ENCODE measurements around the gene GMPPA. TPM values are rescaled to one million over a fixed set of nuclear protein-coding genes. Genes with fewer than 3 reads are reported as not detected.

GMPPA gene
- total RNA-seq, 1 donor from 2014 or later = 23.2 TPM

GRCh38 chr2:219459460-219460311 is 39.0 kb upstream of the GMPPA start:
- Mint-ChIP-seq H3K4me3 (ENCODE audit: unreplicated experiment) (peak overlapping the region; percentile 65), H3K9me3 (ENCODE audit: unreplicated experiment) (peaks cover 3% of the 10 kb centered on the region), H3K27ac (ENCODE audit: unreplicated experiment) (peak overlapping the region; percentile 96), H3K27me3 (ENCODE audit: unreplicated experiment) (peaks cover 5% of the 10 kb centered on the region), H3K4me1 (ENCODE audit: low read depth, unreplicated experiment) (peaks cover 19% of the 10 kb centered on the region), H3K36me3 (ENCODE audit: unreplicated experiment) (no peaks in the 10 kb centered on the region)
- peak; percentile 86 for DNase-seq
- TF ChIP-seq, protein P1, sequence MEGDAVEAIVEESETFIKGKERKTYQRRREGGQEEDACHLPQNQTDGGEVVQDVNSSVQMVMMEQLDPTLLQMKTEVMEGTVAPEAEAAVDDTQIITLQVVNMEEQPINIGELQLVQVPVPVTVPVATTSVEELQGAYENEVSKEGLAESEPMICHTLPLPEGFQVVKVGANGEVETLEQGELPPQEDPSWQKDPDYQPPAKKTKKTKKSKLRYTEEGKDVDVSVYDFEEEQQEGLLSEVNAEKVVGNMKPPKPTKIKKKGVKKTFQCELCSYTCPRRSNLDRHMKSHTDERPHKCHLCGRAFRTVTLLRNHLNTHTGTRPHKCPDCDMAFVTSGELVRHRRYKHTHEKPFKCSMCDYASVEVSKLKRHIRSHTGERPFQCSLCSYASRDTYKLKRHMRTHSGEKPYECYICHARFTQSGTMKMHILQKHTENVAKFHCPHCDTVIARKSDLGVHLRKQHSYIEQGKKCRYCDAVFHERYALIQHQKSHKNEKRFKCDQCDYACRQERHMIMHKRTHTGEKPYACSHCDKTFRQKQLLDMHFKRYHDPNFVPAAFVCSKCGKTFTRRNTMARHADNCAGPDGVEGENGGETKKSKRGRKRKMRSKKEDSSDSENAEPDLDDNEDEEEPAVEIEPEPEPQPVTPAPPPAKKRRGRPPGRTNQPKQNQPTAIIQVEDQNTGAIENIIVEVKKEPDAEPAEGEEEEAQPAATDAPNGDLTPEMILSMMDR (IDR thresholded peaks at IDR 0.05; ENCODE audit: partially characterized antibody, unreplicated experiment) = peak; percentile 93

DNA sequence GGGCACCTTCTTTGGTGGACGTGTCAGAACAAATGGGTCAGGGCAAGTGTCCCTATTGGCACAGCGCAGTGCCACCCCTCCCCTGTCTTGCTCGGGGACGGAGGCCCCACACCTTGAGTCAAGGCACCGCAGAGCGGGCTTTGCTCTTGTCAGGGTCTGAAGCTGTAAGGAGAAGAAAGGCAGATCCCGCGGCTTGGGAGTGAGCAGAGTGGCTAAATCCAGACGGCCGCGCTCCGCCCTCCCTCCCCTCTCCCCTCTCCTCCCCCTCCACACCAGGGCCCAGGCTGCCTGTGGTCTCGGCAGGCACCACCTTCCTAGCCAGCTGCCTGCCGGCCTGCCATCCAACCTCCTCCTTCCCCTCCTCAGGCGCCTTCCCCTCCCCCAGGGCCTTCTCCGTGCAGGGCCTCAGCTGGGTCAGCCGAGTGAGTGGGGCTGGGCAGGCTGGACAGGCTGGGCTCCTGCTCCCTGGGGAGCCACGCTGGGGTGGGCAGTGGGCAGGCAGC is 38.2 kb upstream of the GMPPA start:
- peaks cover 4% of the 10 kb centered on the region for H3K27me3 Mint-ChIP-seq (ENCODE audit: unreplicated experiment)
- H3K4me3 Mint-ChIP-seq (ENCODE audit: unreplicated experiment) = peak overlapping the region; percentile 65
- TF ChIP-seq, protein P1 (IDR thresholded peaks at IDR 0.05; ENCODE audit: partially characterized antibody, unreplicated experiment) = no peak
- H3K36me3 Mint-ChIP-seq (ENCODE audit: unreplicated experiment) = no peaks in the 10 kb centered on the region
- H3K9me3 Mint-ChIP-seq (ENCODE audit: unreplicated experiment) = peaks cover 6% of the 10 kb centered on the region
- H3K4me1 Mint-ChIP-seq (ENCODE audit: low read depth, unreplicated experiment) = peaks cover 19% of the 10 kb centered on the region
- DNase-seq = peak; percentile 91
- peak overlapping the region; percentile 96 for H3K27ac Mint-ChIP-seq (ENCODE audit: unreplicated experiment)

- H3K27me3 Mint-ChIP-seq (ENCODE audit: unreplicated experiment) = peaks cover 4% of the 10 kb centered on the region
- H3K4me1 Mint-ChIP-seq (ENCODE audit: low read depth, unreplicated experiment) = peaks cover 16% of the 10 kb centered on the region
- H3K4me3 Mint-ChIP-seq (ENCODE audit: unreplicated experiment) = no peak overlapping the region
- no peak for DNase-seq
- TF ChIP-seq, protein P1 (IDR thresholded peaks at IDR 0.05; ENCODE audit: partially characterized antibody, unreplicated experiment) = no peak
- H3K36me3 Mint-ChIP-seq (ENCODE audit: unreplicated experiment) = no peaks in the 10 kb centered on the region
- no peak overlapping the region for H3K27ac Mint-ChIP-seq (ENCODE audit: unreplicated experiment)
- H3K9me3 Mint-ChIP-seq (ENCODE audit: unreplicated experiment) = peaks cover 6% of the 10 kb centered on the region
Measured at GRCh38 chr2:219461047-219461514, 37.6 kb upstream of the GMPPA start.

- Mint-ChIP-seq H3K27me3 (ENCODE audit: unreplicated experiment) (peaks cover 6% of the 10 kb centered on the region), H3K36me3 (ENCODE audit: unreplicated experiment) (no peaks in the 10 kb centered on the region), H3K4me1 (ENCODE audit: low read depth, unreplicated experiment) (peaks cover 16% of the 10 kb centered on the region), H3K4me3 (ENCODE audit: unreplicated experiment) (no peak overlapping the region), H3K9me3 (ENCODE audit: unreplicated experiment) (peaks cover 8% of the 10 kb centered on the region), H3K27ac (ENCODE audit: unreplicated experiment) (no peak overlapping the region)
- DNase-seq = no peak
- TF ChIP-seq, protein P1 (IDR thresholded peaks at IDR 0.05; ENCODE audit: partially characterized antibody, unreplicated experiment) = no peak
Measured at GRCh38 chr2:219461669-219462068, 37.0 kb upstream of the GMPPA start.

DNA sequence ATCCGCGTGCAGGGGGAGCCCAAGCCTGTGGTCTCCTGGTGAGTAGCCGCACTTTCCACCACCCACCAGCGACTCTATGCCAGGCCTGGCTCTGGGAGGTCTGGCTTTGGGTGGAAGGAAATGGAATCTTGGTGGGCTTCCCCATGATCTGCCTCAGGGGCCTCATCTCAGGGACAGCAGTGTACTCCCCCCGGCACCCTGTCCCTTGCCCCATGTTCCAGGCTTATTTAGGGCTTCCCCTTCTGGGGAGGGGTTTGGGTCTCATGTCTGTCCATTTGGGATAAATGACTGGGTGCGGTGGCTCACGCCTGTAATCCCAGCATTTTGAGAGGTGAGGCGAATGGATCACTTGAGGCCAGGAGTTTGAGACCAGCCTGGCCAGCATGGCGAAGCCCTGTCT is 36.3 kb upstream of the GMPPA start:
- no peak overlapping the region for H3K4me3 Mint-ChIP-seq (ENCODE audit: unreplicated experiment)
- H3K9me3 Mint-ChIP-seq (ENCODE audit: unreplicated experiment) = peaks cover 9% of the 10 kb centered on the region
- H3K27me3 Mint-ChIP-seq (ENCODE audit: unreplicated experiment) = peaks cover 6% of the 10 kb centered on the region
- TF ChIP-seq, protein P1 (IDR thresholded peaks at IDR 0.05; ENCODE audit: partially characterized antibody, unreplicated experiment) = no peak
- peaks cover 17% of the 10 kb centered on the region for H3K4me1 Mint-ChIP-seq (ENCODE audit: low read depth, unreplicated experiment)
- H3K27ac Mint-ChIP-seq (ENCODE audit: unreplicated experiment) = no peak overlapping the region
- DNase-seq = no peak
- H3K36me3 Mint-ChIP-seq (ENCODE audit: unreplicated experiment) = no peaks in the 10 kb centered on the region

Data from glutamatergic neuron (in vitro differentiated cells).